ENCODE measurements around the gene RRAD.

Gene RRAD

DNA sequence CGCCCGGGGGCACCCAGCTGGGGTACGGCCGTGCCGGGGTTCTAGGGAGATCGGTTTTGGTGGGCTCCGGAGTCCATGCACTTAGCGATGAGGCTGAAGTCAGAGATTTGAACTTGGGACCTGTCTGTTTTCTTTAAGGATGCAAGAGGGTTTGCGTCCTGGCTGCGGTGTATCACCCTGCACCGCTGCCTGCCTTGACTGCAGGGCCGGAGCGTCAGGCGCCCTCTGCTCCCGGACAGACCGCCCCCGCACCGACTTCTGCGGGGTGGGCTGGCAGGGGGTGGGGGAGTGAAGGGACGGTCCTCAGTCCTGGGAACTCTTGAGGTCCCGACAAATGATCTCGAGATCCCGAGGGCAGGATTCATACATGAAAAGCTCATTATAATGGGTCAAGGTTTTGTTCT lies 44.3 kb downstream of the RRAD start:
- no peak for DNase-seq (ENCODE audit: low read depth)

GRCh38 chr16:66880288-66881013 lies 44.9 kb downstream of the RRAD start, which contains the start of gene PDP2:
PDP2 (plus strand) TSS chr16:66880515; CDS start chr16:66884285, 3,770 bp downstream.
- peak; percentile 88 for DNase-seq (ENCODE audit: low read depth)

GRCh38 chr16:66878067-66878466 lies 47.3 kb downstream of the RRAD start:
- DNase-seq (ENCODE audit: low read depth), result peak; percentile 72

- DNase-seq (ENCODE audit: low read depth), result no peak
Observed at GRCh38 chr16:66874079-66874775, 51.1 kb downstream of the RRAD start.

- no peak for DNase-seq (ENCODE audit: low read depth)
Observed at GRCh38 chr16:66873685-66874055, 51.7 kb downstream of the RRAD start.

- DNase-seq (ENCODE audit: low read depth), result peak; percentile 96
Observed at GRCh38 chr16:66872943-66873684, 52.2 kb downstream of the RRAD start.

GRCh38 chr16:66872559-66872942 lies 52.8 kb downstream of the RRAD start:
- DNase-seq (ENCODE audit: low read depth), result no peak

DNA sequence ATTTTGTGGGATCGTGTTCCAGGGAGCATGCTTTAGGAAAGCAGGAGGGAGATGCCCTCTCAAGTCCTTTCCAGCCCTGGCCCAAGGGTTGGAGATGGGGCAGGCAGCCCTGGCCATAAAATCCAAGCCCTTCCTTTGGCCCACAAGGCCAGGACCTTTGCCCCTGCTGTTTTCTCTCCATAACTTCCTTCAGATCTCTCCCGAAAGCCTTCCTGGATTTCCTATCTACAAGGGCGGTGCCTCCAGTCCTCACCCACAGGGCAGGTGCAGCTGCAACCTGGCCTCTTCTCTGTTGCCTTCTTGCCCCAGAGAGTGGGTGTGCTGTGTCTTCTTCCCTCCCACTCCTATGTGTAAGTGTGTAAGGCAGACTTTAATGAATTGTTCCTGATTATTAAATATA lies 53.5 kb downstream of the RRAD start:
- DNase-seq (ENCODE audit: low read depth), result no peak

Measured in activated T-cell treated with anti-CD3 and anti-CD28 coated beads for 48 hours (primary cell).